ENCODE results near the gene DICER1.
"Not testable (repeated sequence)": the region's sequence is repeated elsewhere in the genome, so short reads cannot be mapped to it uniquely, and the experiment has no call there.

The DICER1 gene

DNA sequence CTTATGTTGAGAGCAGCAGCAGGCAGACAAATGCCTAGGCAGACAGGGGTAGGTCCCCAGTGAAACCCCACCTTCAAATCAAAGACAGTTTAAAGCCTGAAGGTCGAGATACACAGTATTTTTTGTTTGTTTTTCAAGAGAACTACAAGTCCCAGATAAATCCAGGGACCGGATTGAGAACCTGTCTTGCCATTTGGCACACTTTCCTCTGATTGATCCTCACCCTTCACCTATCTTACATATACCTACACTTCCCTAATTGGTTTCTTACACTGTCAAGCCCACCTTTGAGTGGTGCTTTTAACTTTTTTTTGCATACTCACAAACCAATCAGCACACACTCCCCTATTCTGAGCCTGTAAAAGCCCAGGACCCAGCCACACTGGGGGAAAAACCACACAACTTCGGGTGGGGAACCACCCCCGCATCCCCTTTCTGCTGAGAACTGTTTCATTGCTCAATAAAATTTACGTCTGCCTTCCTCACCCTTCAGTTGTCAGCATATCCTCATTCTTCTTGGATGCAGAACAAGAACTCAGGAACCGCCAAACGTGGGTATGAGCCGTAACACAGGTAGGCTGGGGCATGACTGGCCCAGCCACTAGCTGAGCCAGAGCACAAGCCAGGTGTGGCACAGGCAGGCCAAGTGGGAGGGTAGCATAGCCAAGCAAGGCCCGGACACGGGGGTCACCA, 11.1 kb downstream of the DICER1 start:
- no peak for DNase-seq (ENCODE audit: low read depth)

DNA sequence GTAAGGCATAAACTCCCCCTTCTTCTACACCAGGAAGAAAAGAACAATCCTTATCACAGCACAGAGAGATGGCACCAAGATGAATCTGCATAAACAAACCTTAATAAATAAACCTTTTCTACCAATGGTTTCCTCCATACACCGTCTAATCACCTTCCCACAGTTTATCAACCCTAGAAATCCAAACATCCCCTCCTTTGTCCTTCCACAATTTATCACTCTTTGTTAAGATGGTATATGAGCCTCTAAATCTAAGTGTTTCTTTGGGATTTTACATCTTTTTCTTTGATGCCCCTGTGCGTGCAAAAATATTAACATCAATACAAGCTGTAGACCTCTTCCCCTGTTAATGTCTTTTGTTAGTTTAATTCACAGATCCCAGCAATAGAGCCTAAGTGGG, 12.5 kb downstream of the DICER1 start:
- no peak for DNase-seq (ENCODE audit: low read depth)

DNA sequence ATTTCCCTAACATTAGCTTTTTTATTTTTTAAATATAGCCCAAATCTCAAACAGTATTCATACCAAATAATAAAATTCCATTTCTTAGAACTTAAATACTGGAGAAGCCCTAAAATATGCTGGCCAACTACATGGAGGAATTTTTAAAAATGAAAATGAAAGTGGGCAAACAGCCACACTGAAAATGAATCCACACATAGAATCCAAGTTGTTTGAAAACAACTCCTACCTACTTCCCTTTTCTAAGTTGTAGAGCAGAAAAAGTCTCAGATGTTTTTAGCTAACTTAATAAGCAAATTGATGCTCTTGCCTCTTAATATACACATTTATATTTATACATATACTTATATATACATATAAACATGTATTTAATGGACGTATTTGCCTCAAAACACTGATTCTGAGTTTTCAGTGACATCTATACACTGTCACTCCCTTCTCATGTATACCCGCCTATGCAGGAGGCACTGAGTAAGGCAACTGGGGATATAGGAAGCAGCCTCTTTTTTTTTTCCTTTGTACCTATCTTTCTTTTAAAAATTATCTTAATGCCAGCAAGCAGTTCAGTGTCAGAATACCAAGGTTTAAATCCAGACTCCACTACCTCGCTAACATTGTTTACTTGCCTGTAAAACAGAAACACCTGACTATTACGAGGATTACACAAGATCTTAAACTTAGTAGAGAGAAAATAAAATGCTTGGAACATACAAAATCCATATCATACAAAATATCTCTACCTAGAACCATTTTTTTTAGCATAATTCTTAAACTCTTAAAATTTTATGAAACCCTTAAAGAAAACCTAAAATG, 13.3 kb downstream of the DICER1 start:
- DNase-seq (ENCODE audit: low read depth), result no peak

DNA sequence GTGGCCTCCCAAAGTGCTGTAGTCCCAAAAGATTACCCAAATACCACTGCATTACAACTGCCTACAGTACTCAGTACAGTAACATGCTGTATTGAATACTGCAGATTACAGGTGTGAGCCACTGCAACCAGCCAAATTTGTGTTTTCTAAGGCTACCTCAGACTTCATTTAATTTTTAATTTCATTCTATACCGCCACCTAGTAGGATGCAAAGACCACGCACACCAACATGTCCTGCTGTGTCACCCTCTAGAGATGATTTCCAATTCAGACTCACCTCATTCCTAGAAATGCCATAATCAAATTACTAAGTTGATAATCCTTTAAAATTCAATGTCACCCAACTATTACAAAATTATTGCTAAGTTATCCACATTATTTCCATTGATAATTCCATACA, 15.1 kb downstream of the DICER1 start:
- DNase-seq (ENCODE audit: low read depth), result no peak

DNA sequence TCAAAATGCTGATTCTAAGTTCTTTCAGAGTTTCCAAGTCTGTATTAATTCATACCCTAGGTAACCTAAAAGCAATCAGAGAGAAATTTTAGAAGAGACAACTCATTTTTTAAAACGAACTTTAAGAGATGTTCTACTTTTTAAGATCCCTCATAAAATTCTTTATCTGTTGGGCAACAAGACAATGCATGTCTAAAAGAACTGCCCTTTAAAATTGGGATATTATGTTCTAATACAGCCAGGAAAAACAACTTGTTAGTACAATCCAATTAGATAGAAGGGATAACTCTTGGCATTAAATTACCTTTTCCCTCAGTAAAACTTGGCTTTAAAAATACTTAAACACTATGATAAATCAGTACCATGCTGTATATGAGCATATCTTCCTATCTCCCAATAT, 15.6 kb downstream of the DICER1 start:
- DNase-seq (ENCODE audit: low read depth), result no peak

DNA sequence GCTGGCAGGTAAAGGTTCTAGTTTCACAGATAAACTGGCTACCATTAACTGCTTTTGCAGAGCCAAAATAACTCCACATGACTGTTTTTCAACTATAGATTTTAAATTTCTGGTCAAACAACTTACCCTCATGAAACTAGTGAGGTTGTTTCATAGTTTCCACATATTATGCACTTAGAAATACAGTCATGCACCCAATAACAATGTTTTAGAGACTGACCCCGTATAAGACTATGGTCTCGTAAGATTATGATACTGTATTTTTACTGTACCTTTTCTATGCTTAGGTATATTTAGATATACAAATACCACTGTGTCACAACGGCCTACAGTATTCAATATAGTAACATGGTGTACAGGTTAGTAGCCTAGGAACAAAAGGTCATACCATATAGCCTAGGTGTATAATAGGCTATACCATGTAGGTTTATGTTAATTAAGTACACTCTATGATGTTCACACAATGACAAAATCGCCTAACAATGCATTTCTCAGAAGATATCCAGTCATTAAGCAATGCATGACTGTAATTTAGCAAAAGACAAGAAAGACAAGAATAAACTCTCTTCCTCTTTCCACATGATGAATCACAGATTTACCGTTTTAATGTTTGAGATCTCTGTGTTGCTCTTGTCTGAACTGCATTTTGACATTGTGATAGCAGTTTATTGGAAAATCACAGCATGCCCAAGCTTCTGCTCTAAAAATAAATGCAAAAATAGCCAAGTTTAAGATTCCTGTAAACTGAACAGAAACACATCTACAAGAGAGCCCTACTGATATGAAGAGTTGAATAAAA, 17.1 kb downstream of the DICER1 start:
- DNase-seq (ENCODE audit: low read depth), result no peak

DNA sequence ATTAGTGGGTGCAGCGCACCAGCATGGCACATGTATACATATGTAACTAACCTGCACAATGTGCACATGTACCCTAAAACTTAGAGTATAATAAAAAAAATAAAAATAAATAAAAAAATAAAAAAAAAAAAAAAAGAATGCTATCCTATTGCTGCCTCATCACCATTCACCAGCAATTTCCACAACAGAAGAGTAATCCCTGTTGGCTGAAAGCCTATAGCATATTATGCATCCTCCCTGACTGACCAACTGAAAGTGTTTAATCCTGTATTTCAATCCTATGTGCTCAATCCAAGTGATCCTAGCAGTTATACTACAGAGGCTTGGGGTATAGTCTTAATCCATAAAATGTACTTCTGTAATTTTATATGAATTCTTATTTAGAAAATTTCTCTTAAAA, 18.5 kb downstream of the DICER1 start:
- no peak for DNase-seq (ENCODE audit: low read depth)

DNA sequence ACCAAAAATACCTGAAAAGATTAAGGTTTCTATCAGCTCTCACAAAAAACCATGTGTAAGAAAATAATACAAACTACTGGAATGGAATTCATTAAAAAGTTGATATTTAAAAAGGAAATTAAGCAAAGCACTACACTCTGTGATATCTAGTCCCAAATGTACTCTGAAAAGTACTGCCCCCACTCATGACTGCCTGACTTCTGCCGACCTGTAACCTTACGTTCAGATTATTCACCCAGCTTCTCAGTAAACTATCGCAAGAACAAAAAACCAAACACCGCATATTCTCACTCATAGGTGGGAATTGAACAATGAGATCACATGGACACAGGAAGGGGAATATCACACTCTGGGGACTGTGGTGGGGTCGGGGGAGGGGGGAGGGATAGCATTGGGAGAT, 18.9 kb downstream of the DICER1 start:
- DNase-seq (ENCODE audit: low read depth), result not testable (repeated sequence)

DNA sequence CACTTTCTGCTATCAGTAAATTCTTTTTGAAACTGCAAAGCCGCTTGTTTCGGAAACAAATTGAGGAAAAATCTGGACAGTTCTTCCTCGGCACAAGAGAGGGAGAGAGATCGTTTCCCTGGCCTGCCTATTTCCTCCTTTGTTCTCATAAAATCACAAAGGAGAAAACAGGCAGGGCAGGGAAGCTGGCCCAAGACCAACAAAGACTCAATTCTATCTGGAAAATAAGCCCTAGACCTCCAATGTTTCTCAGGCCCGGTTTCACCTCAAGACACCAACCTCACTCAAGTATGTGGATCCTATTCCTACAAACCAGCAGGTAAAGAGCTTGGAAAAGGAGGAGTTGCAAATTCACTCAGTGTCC, 19.5 kb downstream of the DICER1 start:
- DNase-seq (ENCODE audit: low read depth), result no peak

DNA sequence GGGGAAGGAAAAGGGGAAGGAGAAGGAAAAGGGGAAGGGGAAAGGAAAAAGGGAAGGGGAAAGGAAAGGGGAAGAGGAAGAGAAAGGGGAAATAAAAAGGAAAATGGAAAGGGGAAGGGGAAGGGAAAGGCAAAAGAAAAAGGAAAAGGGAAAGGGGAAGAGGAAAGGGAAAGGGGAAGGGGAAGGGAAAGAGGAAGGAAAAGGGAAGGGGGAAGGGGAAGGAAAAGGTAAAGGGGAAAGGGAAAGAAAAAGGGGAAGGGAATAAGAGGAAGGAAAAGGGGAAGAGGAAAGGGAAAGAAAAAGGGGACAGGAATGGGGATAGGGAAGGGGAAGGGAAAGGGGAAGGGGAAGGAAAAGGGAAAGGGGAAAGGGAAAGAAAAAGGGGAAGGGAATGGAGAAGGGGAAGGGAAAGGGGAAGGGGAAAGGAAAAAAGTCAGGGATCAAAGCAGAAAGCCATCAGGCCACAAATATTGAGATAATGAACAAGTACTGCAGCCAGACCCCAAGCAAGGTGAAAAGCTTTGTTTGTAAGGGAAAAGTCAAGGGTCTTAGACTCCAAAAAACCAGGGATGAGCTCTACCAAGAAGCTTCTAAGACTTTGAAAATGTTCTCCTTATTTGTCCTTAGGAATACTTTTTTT, 20.0 kb downstream of the DICER1 start:
- DNase-seq (ENCODE audit: low read depth), result no peak

DNA sequence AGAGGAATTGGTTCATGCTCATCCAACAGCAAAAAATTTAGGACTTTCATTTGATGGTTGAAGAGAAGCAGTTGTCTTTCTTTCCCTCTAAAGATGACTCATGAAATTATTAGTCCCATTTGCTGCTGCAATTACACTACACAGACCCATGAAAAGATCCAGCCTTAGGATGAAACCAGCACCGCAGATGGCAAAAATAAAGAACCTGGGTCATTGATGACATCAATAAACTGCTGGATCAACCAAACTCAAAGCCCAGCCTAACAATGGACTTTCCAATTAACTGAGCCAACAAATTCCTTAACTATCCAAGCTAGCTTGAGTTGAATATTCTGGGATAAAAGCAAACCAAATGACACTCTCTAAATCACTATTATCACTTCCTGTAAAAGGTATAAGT, 20.7 kb downstream of the DICER1 start:
- DNase-seq (ENCODE audit: low read depth), result no peak

DNA sequence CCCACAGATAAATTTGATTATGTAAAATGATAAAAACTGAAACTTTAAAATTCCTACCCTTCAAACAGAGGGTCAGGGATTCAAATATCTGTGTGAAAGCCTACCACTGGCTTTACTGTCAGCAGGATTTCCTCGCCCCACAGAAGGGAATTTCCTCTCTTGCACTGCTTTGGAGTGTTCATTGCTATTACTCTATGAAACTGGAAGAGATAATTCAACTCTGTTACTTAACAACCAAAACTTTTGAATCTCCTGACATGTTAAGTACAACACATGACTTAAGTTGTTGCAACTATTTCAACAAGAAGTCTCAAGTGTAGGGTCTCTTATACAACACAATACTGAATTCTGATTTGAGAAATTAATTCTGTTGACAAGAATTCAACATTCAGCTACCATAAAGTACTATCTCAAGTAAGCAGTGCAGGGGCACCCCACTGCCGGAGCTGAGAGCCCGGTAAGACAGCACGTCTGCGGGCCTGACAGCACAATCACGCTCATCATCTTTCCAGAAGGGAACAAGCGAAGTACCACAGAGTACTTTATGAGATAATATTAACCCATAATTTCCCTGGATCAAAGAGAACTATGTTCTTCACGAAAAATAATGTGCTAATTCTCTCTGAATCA, 22.9 kb downstream of the DICER1 start:
- no peak for DNase-seq (ENCODE audit: low read depth)

DNA sequence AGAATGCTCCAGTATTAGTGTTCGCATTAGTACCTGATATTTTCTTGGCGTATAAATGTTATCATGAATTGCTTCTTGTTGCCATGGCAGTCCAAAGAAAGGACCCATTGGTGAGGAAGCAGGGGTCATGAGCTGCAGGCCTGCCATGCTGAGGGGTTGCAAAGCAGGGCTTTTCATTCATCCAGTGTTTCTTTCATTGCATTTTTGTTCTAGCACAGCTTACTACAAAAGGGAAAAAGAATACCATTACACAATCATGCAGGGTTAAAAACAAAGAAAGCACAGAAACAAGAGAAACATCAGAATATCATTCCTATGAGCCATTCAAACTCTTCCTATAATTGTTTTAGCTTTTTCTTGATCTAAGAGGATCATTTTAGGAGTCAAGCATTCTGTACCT, 24.0 kb downstream of the DICER1 start:
- no peak for DNase-seq (ENCODE audit: low read depth)

DNA sequence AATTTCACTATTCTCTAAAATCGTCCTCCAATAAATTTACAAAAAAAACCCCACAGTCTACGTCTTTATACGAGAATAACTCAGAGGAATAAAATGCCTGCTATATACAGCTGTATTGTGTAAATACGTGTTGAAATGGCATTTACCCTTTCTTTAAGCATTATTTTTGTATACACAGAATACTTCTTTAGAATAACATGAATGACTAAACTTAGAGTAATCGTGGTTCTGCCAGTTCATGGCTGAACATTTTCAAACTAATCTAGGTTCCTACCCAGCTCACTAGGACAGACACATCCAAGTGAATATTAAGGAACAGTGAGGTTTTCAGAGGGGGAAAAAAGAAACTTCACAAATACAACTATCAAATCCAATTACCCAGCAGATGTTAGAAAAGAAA, 24.6 kb downstream of the DICER1 start:
- no peak for DNase-seq (ENCODE audit: low read depth)

DNA sequence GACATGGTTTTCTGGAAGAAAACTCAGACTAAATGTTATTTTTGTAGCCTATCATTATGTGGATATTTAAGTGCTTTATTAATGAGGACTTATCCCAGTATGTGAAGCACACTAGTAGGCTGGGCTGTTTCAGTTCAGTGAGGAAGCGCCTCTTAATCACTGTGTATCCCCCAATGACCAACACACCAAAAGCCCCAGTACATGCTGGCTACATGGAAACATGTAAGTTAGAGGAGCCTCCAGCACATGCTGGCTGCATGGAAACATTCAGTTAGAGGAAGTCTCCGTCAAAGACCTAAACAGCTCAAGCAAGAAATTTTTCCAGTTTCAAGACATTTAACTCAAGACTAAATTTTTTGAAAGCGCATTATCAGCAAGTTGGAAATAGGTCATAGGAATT, 26.8 kb downstream of the DICER1 start:
- DNase-seq (ENCODE audit: low read depth), result no peak

DNA sequence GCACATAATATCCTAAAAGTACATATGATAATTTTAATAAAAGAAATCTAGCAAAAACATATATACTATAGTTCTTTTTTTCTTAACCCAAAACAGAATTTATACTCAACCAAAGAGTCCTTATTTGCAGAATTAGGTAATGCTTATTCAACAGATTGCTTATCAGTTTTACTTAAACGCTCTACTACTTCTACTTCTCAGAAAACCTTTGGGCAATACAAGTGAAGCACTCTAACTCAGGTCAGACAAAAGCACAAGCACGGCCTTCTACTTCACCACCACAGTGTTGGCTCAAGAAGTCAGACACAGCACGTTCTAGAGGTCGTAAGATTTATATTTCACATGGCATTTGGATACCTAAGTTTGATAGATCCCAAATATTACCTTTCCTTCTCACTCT, 29.2 kb downstream of the DICER1 start:
- DNase-seq (ENCODE audit: low read depth), result no peak

DNA sequence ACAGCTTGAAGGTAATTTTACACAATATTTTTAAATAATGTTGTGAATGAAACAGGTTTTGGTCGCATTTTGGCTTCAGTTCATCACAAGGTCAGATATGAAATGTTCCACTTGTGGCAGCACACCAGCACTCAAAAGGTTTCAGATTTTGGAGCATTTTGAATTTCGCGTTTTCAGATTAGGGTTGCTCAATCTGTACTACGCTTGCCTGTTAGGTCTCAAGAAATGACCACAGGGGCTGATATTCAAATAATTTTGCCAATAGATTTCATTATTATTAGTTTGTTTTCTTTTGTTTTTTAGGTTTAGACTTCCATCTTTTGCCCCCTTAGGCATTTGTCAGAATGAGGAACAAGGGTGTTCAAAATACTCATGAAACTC, 29.8 kb downstream of the DICER1 start:
- DNase-seq (ENCODE audit: low read depth), result no peak

DNA sequence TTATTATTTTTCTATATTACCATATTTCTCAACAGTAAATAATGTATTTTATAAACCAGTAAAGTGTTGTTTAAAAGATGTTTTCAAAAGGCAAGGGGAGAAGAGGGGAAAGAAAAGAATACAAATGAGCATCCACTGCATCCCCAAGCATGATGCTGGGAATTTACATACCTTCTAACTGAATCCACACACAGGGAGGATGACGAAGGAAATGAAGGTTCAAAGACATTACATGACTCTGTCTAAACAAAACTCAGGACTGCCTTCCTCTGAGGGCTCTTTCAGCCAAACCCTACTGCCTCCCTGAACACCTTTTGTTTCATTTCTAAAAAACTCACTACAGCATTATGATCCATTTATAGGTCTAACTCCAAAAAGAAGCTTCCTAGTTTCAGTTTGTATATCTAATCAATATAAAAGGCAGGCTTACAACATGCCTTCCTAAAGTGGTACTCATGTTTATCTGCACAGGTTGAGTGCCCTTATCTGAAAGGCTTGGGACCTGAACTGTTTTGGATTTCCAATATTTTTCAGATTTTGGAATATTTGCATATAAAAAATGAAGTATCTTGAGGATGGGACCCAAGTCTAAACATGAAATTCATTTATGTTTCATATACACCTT, 30.3 kb downstream of the DICER1 start:
- no peak for DNase-seq (ENCODE audit: low read depth)

DNA sequence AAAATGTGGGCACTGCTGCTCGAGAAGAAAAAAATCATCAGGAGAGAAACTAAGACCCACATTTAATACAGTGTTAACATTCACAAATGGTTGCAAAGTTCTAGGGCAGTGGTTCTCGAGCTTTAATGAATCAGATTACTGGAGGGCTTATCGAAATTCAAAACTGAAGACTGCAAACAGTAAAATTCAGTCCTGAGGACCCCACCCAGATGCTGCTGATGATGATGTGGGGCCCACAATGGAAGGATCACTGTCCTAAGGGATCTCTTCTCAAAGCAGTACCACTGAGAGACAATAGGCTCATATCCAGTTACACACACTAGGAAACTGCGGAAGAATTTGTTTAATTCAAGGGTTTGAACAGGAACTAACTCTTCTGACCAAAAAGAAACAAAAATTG, 31.4 kb downstream of the DICER1 start:
- no peak for DNase-seq (ENCODE audit: low read depth)

DNA sequence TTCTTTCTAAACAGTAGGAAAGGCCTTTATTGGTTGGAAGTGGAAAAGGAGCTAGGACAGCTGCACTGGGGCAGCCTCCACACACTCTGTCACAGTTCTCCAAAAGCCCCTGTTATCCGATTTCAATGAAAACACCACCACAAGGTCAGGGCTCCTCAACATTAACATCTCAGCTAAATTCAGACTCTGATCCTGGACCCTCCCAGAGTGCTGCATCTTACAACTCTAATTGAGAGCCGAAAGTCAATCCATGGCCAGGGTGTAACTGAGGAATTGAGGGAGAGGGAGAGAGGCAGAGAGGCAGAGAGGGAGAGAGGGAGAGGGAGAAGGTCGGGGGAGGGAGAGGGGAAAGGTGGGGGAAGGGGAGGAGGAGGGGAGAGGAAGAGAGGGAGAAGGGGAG, 32.1 kb downstream of the DICER1 start:
- DNase-seq (ENCODE audit: low read depth), result no peak

DNA sequence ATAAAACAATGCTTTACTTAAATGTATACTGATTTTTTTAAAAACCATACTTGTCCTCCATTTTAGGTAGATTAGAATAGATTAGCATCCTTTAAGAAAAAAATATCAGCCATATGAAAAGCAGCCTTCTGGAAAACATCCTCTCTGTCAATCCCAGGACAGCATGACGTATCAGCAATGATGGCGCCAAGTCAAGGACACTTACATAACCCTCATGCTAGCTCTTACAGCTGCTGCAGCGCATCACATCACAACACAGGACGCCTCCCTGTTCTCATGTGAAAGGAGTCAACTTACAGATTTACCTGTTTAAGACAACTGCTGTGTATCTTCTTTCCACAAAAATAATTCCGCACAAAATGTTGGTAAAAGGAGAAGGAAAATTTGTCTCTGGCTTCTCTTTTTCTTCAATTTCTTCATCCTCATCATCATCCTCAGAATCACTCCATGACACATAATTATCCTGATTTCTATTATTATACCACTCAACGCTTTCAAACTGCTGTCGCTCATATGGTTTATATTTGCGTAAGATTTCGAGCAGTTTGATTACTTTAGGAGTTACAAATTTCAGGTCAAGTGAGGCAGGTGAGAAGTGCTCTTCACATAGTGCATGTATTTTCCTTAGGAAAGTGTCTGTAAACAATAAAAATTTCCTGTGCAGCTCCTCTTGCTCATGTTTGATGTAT, 33.3 kb downstream of the DICER1 start:
- no peak for DNase-seq (ENCODE audit: low read depth)
